GM06990 (cell line): ENCODE data around the gene TGFBR3.

Source experiments
- DNase-seq: peaks from one replicate; pipeline ENCODE4 v3.0.0-alpha.2; 2011; ENCODE audit not compliant: insufficient read length; ENCODE audit errors: extremely low read depth
- H3K27me3 ChIP-seq: replicated peaks from 2 replicates; pipeline ENCODE4 v1.6.0; 2011; ENCODE audit warnings: low read length; ENCODE audit not compliant: control insufficient read depth, insufficient read depth
- H3K36me3 ChIP-seq: 2 replicates; pipeline ENCODE4 v1.5.1; 2011; ENCODE audit warnings: low read length; ENCODE audit not compliant: control insufficient read depth, insufficient read depth
- H3K4me3 ChIP-seq: replicated peaks from 2 replicates; pipeline ENCODE4 v1.5.1; 2011; ENCODE audit warnings: low read depth, mild to moderate bottlenecking, control low read depth, low read length
- CTCF ChIP-seq: IDR thresholded peaks from 2 replicates; pipeline ENCODE4 v1.5.1; 2011; ENCODE audit warnings: low read length, control low read depth, mild to moderate bottlenecking, inconsistent platforms; ENCODE audit not compliant: insufficient read depth, poor library complexity, severe bottlenecking

Gene TGFBR3

GRCh38 chr1:91754816-91755580, 131.0 kb downstream of the TGFBR3 start:
- DNase-seq, result no peak
- no peaks in the 10 kb centered on the region for H3K27me3 ChIP-seq
- TF ChIP-seq CTCF, result no peak
- H3K4me3 ChIP-seq, result no peak overlapping the region
- H3K36me3 ChIP-seq, result no peaks in the 10 kb centered on the region

DNA sequence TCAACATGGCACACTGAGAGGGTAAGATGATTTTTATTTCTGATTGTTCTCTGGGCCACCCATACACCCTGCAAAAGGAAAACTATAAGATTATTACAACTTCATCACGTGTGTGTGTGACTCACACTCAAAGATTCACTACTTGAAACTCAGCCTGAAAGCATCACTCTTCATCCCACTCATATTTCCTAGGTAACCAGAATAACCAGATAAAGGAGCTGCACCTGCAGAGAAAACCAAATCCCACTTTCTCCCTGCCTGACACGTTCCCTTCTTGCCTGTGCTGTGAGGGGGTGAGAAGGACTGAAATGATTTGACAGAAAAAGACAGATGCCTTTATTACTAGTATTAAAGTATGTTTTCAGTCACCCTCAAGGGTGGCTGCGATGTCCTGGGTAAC, 131.6 kb downstream of the TGFBR3 start:
- Histone ChIP-seq H3K4me3 (no peak overlapping the region), H3K36me3 (no peaks in the 10 kb centered on the region), H3K27me3 (no peaks in the 10 kb centered on the region)
- TF ChIP-seq CTCF, result no peak
- DNase-seq, result no peak

- Histone ChIP-seq H3K36me3 (no peaks in the 10 kb centered on the region), H3K4me3 (no peak overlapping the region), H3K27me3 (no peaks in the 10 kb centered on the region)
- DNase-seq, result no peak
- TF ChIP-seq CTCF, result no peak
These were observed 132.1 kb downstream of the TGFBR3 start for GRCh38 chr1:91753878-91754277.

DNA sequence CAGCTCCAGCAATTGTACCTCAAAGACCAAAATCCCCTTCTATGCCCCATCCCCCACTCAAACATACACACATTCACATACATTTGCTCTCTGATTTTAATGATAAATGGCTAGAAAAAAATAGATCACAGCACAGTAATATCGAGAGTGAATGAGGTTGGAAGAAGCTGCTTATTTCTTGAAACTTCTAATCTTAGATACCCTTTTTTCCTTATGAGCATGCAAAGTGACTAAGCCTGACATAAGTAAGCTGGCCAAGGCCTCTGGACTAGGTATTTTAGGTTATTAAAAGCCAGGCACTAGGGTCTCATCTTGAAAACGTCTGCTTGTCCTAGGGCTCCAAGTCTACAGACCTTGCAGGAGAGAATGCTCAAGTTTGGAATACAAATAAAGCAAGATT, 133.6 kb downstream of the TGFBR3 start:
- no peak for TF ChIP-seq CTCF
- Histone ChIP-seq H3K4me3 (no peak overlapping the region), H3K27me3 (no peaks in the 10 kb centered on the region), H3K36me3 (no peaks in the 10 kb centered on the region)
- DNase-seq, result peak; percentile 80

- H3K4me3 ChIP-seq, result no peak overlapping the region
- H3K27me3 ChIP-seq, result no peaks in the 10 kb centered on the region
- H3K36me3 ChIP-seq, result no peaks in the 10 kb centered on the region
- TF ChIP-seq CTCF, result no peak
- DNase-seq, result no peak
These were observed 134.7 kb downstream of the TGFBR3 start for GRCh38 chr1:91751275-91751674.
